WTC11 (cell line): Measurements from ENCODE around the gene PLAAT3. TPM values are rescaled to one million over a fixed set of nuclear protein-coding genes. Genes with fewer than 3 reads are reported as not detected.

ENCODE experiments used
- ATAC-seq: fragments of 200-7000 bp; cut with Tn5 transposase; 2 replicates; pipeline ENCODE4 v1.10.0; 2021; ENCODE audit warnings: mild to moderate bottlenecking, moderate library complexity
- CTCF ChIA-PET: fragments of 300-600 bp; sonication (Branson Sonifier 250); formaldehyde crosslinking; loops from one replicate; lab custom pipeline; 2021; ENCODE audit warnings: antibody characterized with exemption; lab: Charles Lee
- POLR2A ChIA-PET: fragments of 350-600 bp; sonication (Branson Sonifier 250); formaldehyde crosslinking; loops from one replicate; lab custom pipeline; 2021; ENCODE audit warnings: antibody characterized with exemption; lab: Charles Lee
- DNase-seq: peaks from one replicate; pipeline ENCODE4 v3.0.0; 2021; ENCODE audit warnings: low spot score
- H3K27ac Mint-ChIP-seq: 2 replicates; pipeline ENCODE4 v1.8.0; 2021; ENCODE audit warnings: mixed read lengths
- H3K27me3 Mint-ChIP-seq: 2 replicates; pipeline ENCODE4 v1.8.0; 2021; ENCODE audit warnings: low read depth, mild to moderate bottlenecking, moderate library complexity, mixed read lengths
- H3K36me3 Mint-ChIP-seq: 2 replicates; pipeline ENCODE4 v1.8.0; 2021; ENCODE audit warnings: mixed read lengths
- H3K4me1 Mint-ChIP-seq: 2 replicates; pipeline ENCODE4 v1.8.0; 2022; ENCODE audit warnings: mixed read lengths
- H3K4me3 Mint-ChIP-seq: 2 replicates; pipeline ENCODE4 v1.8.0; 2021; ENCODE audit warnings: mild to moderate bottlenecking, moderate library complexity, mixed read lengths
- H3K9me3 Mint-ChIP-seq: 2 replicates; pipeline ENCODE4 v1.8.0; 2021; ENCODE audit warnings: mixed read lengths
- ATF3 ChIP-seq: sonication (generic); formaldehyde crosslinking; conservative IDR thresholded peaks from 2 replicates; pipeline ENCODE4 v1.8.1; 2022; ENCODE audit warnings: mild to moderate bottlenecking, missing genetic modification reagents
- E2F1 ChIP-seq: sonication (generic); formaldehyde crosslinking; IDR thresholded peaks from 2 replicates; pipeline ENCODE4 v1.8.0; 2022; ENCODE audit warnings: mild to moderate bottlenecking, missing genetic modification reagents
- E2F4 ChIP-seq: sonication (generic); formaldehyde crosslinking; IDR thresholded peaks from 2 replicates; pipeline ENCODE4 v1.8.1; 2022; ENCODE audit warnings: low read depth, mild to moderate bottlenecking, moderate library complexity, missing genetic modification reagents, borderline replicate concordance
- ELF4 ChIP-seq: sonication (generic); formaldehyde crosslinking; IDR thresholded peaks from 2 replicates; pipeline ENCODE4 v1.8.1; 2022; ENCODE audit warnings: low read depth, mild to moderate bottlenecking, moderate library complexity, missing genetic modification reagents
- ETV6 ChIP-seq: sonication (generic); formaldehyde crosslinking; IDR thresholded peaks from 2 replicates; pipeline ENCODE4 v1.8.1; 2022; ENCODE audit warnings: mild to moderate bottlenecking, missing genetic modification reagents
- FOXP1 ChIP-seq: sonication (generic); formaldehyde crosslinking; IDR thresholded peaks from 2 replicates; pipeline ENCODE4 v1.8.0; 2022; ENCODE audit warnings: missing genetic modification reagents, mild to moderate bottlenecking, moderate library complexity, borderline replicate concordance
- GTF2I ChIP-seq: fragments of 250-450 bp; sonication (Bioruptor Pico); conservative IDR thresholded peaks from 2 replicates; pipeline ENCODE4 v1.4.0; 2021; ENCODE audit warnings: mild to moderate bottlenecking
- HMGA2 ChIP-seq: fragments of 250-450 bp; sonication (Bioruptor Pico); IDR thresholded peaks from 2 replicates; pipeline ENCODE4 v1.4.0; 2021; ENCODE audit warnings: mild to moderate bottlenecking, moderate library complexity
- JAZF1 ChIP-seq: fragments of 250-450 bp; sonication (Bioruptor Pico); IDR thresholded peaks from 2 replicates; pipeline ENCODE4 v1.9.0; 2021; ENCODE audit warnings: moderate library complexity, mild to moderate bottlenecking, inconsistent platforms
- MAX ChIP-seq: sonication (generic); formaldehyde crosslinking; IDR thresholded peaks from 2 replicates; pipeline ENCODE4 v1.8.0; 2022; ENCODE audit warnings: mild to moderate bottlenecking, missing genetic modification reagents
- RELA ChIP-seq: sonication (generic); formaldehyde crosslinking; IDR thresholded peaks from 2 replicates; pipeline ENCODE4 v1.8.1; 2022; ENCODE audit warnings: missing genetic modification reagents, mild to moderate bottlenecking, borderline replicate concordance
- SMAD3 ChIP-seq: sonication (generic); formaldehyde crosslinking; IDR thresholded peaks from 2 replicates; pipeline ENCODE4 v1.8.0; 2022; ENCODE audit warnings: missing genetic modification reagents, mild to moderate bottlenecking, borderline replicate concordance
- SMAD4 ChIP-seq: sonication (generic); formaldehyde crosslinking; IDR thresholded peaks from 2 replicates; pipeline ENCODE4 v1.8.0; 2022; ENCODE audit warnings: mild to moderate bottlenecking, missing genetic modification reagents
- STAT6 ChIP-seq: sonication (generic); formaldehyde crosslinking; conservative IDR thresholded peaks from 2 replicates; pipeline ENCODE4 v1.8.1; 2023; ENCODE audit warnings: mild to moderate bottlenecking, low read depth, missing genetic modification reagents, moderate library complexity
- TEAD1 ChIP-seq: sonication (generic); formaldehyde crosslinking; IDR thresholded peaks from 2 replicates; pipeline ENCODE4 v1.8.0; 2022; ENCODE audit warnings: mild to moderate bottlenecking, missing genetic modification reagents
- ZBTB21 ChIP-seq: sonication (generic); formaldehyde crosslinking; IDR thresholded peaks from 2 replicates; pipeline ENCODE4 v1.8.1; 2023; ENCODE audit warnings: mild to moderate bottlenecking, missing genetic modification reagents, borderline replicate concordance
- ZMAT4 ChIP-seq: fragments of 250-450 bp; sonication (Bioruptor Pico); IDR thresholded peaks from 2 replicates; pipeline ENCODE4 v1.9.0; 2021; ENCODE audit warnings: mild to moderate bottlenecking
- ZNF396 ChIP-seq: fragments of 250-450 bp; sonication (Bioruptor Pico); IDR thresholded peaks from 2 replicates; pipeline ENCODE4 v1.8.0; 2021; ENCODE audit warnings: mild to moderate bottlenecking, moderate library complexity, borderline replicate concordance
- ZNF423 ChIP-seq: fragments of 250-450 bp; sonication (Bioruptor Pico); IDR thresholded peaks from 2 replicates; pipeline ENCODE4 v2.1.2; 2022; ENCODE audit warnings: mild to moderate bottlenecking, moderate library complexity
- total RNA-seq: library from RNA; stranded (reverse); gene quantifications from 3 replicates; pipeline ENCODE4 v1.2.3, GENCODE V29; 2021
- TF ChIP-seq, protein P1 (sequence below): sonication (generic); formaldehyde crosslinking; IDR thresholded peaks from 2 replicates; pipeline ENCODE4 v1.8.0; 2022; ENCODE audit warnings: mild to moderate bottlenecking, missing genetic modification reagents
- TF ChIP-seq, protein P2 (sequence below): sonication (generic); formaldehyde crosslinking; IDR thresholded peaks from 2 replicates; pipeline ENCODE4 v1.8.0; 2023; ENCODE audit warnings: mild to moderate bottlenecking, missing genetic modification reagents
- TF ChIP-seq, protein P3 (sequence below): fragments of 250-450 bp; sonication (Bioruptor Pico); IDR thresholded peaks from 2 replicates; pipeline ENCODE4 v1.9.0; 2021; ENCODE audit warnings: moderate library complexity, mild to moderate bottlenecking, inconsistent platforms, borderline replicate concordance

The PLAAT3 gene
- total RNA-seq, 1 experiment from 2014 or later, result 160 TPM

- TF ChIP-seq ZNF423 (CRISPR knock-in tag), result no peak
- TF ChIP-seq ATF3 (CRISPR knock-in tag), result no peak
- no peak for TF ChIP-seq SMAD3 (CRISPR knock-in tag)
- no peak for TF ChIP-seq ZBTB21 (CRISPR knock-in tag)
- TF ChIP-seq E2F4 (CRISPR knock-in tag), result no peak
- TF ChIP-seq, protein P1, sequence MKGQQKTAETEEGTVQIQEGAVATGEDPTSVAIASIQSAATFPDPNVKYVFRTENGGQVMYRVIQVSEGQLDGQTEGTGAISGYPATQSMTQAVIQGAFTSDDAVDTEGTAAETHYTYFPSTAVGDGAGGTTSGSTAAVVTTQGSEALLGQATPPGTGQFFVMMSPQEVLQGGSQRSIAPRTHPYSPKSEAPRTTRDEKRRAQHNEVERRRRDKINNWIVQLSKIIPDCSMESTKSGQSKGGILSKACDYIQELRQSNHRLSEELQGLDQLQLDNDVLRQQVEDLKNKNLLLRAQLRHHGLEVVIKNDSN (CRISPR knock-in tag), result no peak
Measured at GRCh38 chr11:63621071-63621470, 6.8 kb upstream of the PLAAT3 start (continued).

- ChIA-PET POLR2A (no interaction called here), CTCF (no interaction called here)
- H3K4me1 Mint-ChIP-seq, result peaks cover 31% of the 10 kb centered on the region
- H3K27ac Mint-ChIP-seq, result no peak overlapping the region
- H3K36me3 Mint-ChIP-seq, result no peaks in the 10 kb centered on the region
- ATAC-seq (no peak), DNase-seq (no peak)
- no peak overlapping the region for H3K4me3 Mint-ChIP-seq
- H3K9me3 Mint-ChIP-seq, result no peaks in the 10 kb centered on the region
- no peaks in the 10 kb centered on the region; the same call in 1 of the 2 replicates for H3K27me3 Mint-ChIP-seq
- TF ChIP-seq, protein P1 (CRISPR knock-in tag), result no peak
- no peak for TF ChIP-seq ZNF396 (CRISPR knock-in tag)
- no peak for TF ChIP-seq FOXP1 (CRISPR knock-in tag)
- TF ChIP-seq STAT6, result no peak
- TF ChIP-seq E2F1 (CRISPR knock-in tag), result no peak
- TF ChIP-seq GTF2I (CRISPR knock-in tag), result no peak
- no peak for TF ChIP-seq ZMAT4 (CRISPR knock-in tag)
- no peak for TF ChIP-seq ETV6 (CRISPR knock-in tag)
- TF ChIP-seq, protein P2, sequence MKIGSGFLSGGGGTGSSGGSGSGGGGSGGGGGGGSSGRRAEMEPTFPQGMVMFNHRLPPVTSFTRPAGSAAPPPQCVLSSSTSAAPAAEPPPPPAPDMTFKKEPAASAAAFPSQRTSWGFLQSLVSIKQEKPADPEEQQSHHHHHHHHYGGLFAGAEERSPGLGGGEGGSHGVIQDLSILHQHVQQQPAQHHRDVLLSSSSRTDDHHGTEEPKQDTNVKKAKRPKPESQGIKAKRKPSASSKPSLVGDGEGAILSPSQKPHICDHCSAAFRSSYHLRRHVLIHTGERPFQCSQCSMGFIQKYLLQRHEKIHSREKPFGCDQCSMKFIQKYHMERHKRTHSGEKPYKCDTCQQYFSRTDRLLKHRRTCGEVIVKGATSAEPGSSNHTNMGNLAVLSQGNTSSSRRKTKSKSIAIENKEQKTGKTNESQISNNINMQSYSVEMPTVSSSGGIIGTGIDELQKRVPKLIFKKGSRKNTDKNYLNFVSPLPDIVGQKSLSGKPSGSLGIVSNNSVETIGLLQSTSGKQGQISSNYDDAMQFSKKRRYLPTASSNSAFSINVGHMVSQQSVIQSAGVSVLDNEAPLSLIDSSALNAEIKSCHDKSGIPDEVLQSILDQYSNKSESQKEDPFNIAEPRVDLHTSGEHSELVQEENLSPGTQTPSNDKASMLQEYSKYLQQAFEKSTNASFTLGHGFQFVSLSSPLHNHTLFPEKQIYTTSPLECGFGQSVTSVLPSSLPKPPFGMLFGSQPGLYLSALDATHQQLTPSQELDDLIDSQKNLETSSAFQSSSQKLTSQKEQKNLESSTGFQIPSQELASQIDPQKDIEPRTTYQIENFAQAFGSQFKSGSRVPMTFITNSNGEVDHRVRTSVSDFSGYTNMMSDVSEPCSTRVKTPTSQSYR (CRISPR knock-in tag), result no peak
- no peak for TF ChIP-seq SMAD4 (CRISPR knock-in tag)
- TF ChIP-seq JAZF1 (CRISPR knock-in tag), result no peak
- TF ChIP-seq HMGA2 (CRISPR knock-in tag), result no peak
- TF ChIP-seq MAX (CRISPR knock-in tag), result no peak
- no peak for TF ChIP-seq TEAD1 (CRISPR knock-in tag)
- no peak for TF ChIP-seq RELA
- TF ChIP-seq ELF4 (CRISPR knock-in tag), result no peak
- no peak for TF ChIP-seq ZBTB21 (CRISPR knock-in tag)
- TF ChIP-seq, protein P3, sequence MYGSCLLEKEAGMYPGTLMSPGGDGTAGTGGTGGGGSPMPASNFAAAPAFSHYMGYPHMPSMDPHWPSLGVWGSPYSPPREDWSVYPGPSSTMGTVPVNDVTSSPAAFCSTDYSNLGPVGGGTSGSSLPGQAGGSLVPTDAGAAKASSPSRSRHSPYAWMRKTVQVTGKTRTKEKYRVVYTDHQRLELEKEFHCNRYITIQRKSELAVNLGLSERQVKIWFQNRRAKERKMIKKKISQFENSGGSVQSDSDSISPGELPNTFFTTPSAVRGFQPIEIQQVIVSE, result no peak
Measured at GRCh38 chr11:63619967-63620366, 5.7 kb upstream of the PLAAT3 start.
